ENCODE measurements around the gene PCGF3.
"Not testable (repeated sequence)": the region's sequence is repeated elsewhere in the genome, so short reads cannot be mapped to it uniquely, and the experiment has no call there.

The PCGF3 gene

DNA sequence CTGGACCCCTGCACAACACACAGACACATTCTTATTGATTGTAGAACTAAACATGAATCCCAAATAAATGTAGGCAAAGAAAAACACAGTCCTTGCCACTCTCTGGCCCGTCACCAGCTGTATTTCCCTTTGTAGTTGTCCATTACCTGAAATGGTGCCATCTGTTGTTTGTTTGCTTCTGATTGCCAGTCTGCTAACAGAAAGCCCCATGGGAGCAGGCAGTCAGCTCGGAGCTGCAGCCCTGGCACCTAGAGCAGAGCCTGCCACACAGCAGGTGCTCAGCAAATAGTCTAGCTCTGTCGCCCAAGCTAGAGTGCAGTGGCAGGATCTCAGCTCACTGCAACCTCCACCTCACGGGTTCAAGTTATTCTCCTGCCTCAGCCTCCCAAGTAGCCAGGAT is 91.4 kb downstream of the PCGF3 start:
- no peak for DNase-seq (ENCODE audit: low read depth)

DNA sequence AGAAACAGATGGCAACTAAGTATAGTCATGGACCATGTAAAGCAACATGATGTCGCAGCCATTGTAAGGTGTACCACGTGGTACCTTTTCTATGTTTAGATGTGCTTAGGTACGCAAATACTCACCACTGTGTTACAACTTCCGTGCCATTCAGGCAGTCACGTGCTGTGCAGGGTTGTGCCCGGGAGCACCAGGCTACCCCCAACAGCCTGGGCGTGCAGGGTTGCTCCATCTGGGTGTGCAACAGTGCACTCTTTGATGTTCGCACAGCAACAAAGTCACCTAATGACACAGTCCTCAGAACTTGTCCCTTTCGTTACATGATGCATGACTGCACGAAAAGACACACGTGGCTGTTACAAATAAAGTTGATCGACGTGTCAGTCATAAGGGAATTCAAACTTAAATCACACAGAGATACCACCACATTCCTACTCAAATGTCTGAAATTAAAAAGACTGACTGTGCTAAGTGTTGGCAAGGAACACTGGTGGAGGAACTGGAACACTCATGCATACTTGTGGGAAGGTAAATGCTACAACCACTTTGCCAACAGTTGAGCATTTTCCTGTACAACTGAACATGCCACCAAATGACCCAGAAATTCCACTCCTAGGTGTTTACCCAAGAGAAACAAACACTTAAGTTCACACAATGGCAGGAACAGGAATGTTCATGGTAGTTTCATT is 95.9 kb downstream of the PCGF3 start:
- DNase-seq (ENCODE audit: low read depth), result no peak

DNA sequence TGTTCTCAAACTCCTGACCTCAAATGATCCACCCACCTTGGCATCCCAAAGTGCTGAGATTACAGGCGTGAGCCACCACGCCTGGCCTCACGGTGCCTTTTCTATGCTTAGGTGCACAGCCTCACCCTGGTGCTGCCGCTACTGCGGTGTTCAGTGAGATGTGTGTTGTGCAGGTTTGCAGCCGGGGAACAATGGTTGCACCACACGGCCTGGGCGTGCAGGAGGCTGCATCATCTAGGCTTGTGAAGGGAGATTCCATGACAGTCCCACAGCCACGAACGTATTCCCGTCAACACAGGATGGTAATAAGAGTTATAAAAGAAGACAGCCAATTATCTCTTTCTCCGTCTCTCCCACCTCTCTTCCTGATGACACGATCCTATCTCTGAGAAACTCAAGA is 98.3 kb downstream of the PCGF3 start:
- DNase-seq (ENCODE audit: low read depth), result no peak

DNA sequence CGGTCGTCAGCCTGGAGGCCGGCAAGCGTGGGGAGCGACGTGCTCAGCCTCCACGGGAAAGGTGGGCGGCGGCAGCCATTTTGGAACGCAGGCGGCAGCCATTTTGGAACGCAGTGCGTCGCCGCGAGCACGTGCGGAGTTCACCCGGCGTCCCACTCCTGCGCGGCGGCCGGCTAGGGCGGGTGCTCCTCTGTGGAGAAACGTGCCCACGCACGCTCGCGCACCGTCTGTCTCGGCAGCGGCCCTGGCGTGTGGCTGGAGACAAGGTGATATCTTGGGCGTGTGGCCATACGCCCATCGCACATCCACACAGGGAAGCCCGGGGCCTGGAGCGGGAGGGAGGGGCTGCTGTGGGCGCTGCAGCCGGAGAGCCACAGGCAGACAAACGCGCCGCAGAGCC is 99.2 kb downstream of the PCGF3 start:
- no peak for DNase-seq (ENCODE audit: low read depth)

DNA sequence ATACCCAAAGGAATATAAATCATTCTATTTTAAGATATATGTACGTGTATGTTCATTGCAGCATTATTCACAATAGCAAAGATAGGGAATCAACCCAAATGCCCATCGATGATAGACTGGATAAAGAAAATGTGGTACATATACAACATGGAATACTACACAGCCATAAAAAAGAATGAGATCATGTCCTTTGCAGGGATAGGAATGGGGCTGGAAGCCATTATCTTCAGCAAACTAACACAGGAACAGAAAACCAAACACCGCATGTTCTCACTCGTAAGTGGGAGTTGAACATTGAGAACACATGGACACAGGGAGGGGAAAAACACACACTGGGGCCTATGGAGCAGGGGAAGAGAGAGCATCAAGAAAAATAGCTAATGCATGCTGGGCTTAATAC is 101.3 kb downstream of the PCGF3 start:
- not testable (repeated sequence) for DNase-seq (ENCODE audit: low read depth)

DNA sequence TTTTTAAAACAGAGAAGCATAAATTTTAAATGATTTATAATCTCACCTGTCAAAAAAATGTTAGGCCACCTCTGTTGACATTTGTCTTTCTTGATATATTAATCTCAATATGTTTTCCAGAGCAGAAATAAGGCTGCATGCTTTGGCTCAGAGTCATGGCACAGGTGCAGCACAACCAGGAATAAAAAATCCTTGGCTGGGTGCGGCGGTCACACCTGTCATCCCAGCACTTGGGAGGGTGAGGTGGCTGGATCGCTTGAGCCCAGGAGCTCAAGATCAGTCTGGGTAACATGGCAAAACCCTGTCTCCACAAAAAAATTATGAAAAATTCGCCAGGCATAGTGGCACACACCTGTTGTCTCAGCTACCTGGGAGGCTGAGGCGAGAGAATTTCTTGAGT is 102.2 kb downstream of the PCGF3 start:
- no peak for DNase-seq (ENCODE audit: low read depth)

DNA sequence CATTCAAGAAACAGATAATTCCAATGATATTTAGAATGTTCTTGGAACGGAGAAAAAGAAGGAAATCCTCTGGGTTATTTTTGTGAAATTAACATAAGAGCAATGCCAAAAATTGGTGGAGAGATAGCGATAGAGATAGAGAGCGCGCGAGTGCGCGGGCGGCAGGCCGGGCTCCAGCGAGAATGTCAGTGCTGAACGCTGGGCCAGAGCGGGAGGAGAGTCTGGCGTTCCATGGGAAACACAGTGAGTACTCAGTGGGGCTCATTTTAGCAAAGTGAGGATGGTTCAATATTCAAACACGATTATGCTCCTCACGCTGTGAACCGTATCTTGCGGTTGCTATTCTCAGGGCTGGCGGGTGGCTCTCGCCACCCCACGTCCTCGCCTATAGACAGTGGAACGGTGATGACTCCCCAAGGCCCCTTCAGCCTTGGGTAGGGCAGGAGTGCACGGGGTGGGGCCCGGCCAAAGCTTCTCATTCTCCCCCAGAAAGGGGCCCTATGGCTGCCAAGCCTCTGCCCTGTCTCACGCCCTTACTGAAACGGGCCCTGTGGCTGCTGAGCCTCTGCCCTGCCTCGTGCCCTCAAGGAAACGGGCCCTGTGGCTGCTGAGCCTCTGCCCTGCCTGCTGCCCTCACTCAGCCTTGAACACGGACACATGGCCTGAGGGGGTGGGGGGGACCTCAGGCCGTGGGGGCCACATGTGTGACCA is 103.4 kb downstream of the PCGF3 start:
- no peak for DNase-seq (ENCODE audit: low read depth)

DNA sequence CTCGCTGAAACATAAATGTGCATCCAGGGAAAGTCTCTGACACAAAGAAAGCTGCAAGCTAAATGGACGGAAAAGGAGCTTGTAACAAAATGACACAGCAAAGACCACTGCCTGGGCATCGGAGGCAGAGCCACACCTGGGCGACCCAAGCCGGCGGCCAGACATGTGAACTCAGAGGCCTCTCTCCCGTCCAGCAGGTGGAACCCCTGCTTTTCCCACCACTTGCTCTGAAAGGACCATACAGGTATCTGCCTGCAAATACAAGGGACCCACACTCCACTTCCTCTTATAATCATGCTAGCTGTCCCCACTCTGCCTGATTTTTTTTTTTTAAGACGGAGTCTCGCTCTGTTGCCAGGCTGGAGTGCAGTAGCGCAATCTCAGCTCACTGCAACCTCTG is 108.3 kb downstream of the PCGF3 start:
- DNase-seq (ENCODE audit: low read depth), result no peak

DNA sequence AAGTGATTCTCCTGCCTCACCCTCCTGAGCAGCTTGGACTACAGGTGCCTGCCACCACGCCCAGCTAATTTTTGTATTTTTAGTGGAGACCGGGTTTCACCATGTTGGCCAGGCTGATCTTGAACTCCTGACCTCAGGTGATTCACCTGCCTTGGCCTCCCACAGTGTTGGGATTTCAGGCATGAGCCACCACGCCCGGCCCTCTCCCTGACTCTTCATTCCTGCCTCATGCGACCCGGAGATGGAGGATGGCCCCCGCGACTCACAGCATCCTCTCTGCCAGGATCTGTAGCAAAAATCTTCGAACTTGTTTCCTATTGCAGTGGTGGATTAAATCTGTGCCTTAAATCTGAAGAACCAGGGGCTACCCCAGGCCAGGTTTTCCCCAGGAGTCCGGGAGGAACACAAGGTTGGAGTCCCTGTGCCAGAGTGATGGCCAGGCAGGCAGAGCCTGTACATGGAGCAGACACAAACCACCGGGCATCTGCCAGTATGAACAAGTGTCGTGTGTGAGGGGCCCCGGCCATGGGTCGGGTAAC is 108.7 kb downstream of the PCGF3 start:
- DNase-seq (ENCODE audit: low read depth), result no peak

DNA sequence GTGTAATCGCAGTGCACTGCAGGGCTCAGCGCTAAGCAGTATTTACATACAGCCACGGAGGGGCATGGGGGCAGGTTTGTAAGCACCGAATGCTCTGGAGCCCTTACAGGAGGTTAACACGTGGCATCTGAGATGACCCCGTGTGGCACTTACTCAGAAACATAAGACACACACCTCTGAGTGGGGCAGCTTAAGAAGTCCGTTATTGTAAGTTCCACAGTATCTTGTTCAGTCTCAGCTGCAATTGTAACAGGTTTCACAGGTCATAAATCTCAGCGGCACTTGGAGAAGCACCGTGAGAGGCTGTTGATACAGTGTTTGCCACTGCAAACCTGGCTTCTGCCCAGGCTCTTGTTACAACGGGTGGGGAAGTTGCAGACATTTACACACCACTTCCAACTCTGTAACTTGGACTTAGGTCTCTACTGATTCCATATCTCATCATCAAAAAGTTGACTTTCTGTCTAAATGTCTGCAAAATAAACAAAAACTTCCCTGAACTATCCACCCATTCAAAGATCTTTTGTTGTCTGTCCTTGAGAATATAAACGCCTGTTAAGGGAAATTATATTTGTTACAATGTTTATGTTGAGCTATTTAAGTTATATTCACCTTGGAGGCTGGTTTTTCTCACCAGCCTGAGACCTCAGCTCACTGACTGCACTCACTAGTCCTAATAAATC is 110.0 kb downstream of the PCGF3 start:
- DNase-seq (ENCODE audit: low read depth), result no peak

DNA sequence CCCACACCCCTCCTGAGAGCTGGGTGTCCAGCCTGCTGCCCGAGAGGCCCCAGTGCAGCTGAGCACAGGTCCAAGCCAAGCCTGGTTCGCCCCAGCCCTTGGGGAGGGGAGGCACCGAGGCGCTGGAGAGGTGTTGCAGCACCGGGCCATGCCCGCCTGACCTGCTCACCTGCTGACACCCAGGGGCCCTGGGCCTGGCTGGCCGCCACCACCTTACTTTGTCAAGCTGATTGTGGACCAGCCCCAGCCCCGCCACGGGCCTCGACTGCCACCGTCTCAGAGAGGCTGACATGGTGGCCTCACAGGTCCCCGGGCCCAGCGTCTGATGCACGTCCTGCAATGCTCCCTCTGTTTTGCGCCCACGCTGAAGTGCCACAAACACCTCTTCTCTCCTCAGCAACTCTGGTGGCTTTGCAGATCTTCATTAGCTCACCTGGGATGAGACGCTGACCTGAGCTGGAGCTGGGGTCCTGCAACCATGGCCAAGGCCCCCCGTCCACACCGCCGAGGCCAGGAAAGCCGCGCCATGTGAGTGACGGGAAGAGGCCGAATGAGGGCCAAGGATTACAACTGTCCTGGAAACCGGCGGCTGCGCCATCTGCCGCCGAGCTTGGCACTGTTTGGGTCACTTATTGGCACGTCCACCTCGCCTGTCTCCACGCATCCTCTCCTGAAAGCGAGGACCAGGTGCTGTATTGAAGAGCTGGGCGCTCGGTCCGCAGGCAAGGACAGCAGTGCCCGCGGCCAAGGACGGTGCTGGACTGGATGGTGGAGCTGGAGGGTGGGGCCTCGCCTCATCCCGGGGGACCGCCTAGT is 112.7 kb downstream of the PCGF3 start:
- DNase-seq (ENCODE audit: low read depth), result no peak

DNA sequence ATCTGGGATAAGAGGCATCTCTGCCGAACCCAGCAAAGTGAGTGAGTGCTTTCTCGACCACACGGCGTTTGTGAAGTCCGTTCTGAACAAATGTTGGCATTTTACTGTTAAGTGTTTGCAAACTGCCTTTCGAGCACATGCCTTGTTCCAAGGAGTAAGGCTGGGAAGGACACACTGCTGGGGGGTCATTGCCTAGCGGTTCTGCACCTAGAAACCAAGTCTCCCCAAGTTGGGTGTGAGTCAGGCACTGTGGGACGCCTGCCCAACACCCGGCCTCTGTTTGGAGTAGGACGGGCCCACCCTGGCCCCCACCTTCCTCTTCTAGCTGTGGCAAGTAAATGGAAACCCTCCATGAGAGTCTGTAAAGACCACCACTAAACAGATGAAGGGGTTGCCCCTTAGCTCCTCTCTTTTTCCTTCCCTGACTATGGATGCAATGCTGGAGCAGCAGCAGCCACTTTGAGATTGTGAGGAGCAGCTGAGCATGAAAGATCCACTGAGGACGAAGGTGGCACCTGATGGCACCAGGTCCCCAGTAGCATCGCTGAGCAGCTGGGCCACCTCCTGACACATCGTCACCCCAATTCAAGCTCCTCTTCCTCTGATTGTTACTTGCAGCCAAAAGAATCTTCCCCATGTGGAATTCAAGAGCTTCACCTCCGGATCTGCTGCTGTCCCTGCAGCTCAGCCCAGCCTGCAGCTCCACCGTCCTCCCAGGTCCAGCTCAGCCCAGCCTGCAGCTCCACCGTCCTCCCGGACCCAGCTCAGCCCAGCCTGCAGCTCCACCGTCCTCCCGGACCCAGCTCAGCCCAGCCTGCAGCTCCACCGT is 114.0 kb downstream of the PCGF3 start:
- no peak for DNase-seq (ENCODE audit: low read depth)

All from HS-27A (cell line).